Transverse colon (tissue), 3 donors: ENCODE data around the gene CYB5D1.

ENCODE experiments used
- EP300 ChIP-seq: sonication (generic); formaldehyde crosslinking; IDR thresholded peaks from one replicate; pipeline ENCODE4 v1.6.1; 2017; ENCODE audit warnings: antibody characterized with exemption, low read depth
- POLR2A ChIP-seq: fragments of 450-650 bp; IDR thresholded peaks from one replicate; pipeline ENCODE4 v1.6.1; 2016; ENCODE audit warnings: antibody characterized with exemption, mild to moderate bottlenecking, moderate library complexity
- POLR2AphosphoS5 ChIP-seq, 3 donors: sonication (generic); formaldehyde crosslinking; IDR thresholded peaks; one replicate each; pipeline ENCODE4 v1.6.1; 2016; ENCODE audit warnings: antibody characterized with exemption in 3 of 3

DNA sequence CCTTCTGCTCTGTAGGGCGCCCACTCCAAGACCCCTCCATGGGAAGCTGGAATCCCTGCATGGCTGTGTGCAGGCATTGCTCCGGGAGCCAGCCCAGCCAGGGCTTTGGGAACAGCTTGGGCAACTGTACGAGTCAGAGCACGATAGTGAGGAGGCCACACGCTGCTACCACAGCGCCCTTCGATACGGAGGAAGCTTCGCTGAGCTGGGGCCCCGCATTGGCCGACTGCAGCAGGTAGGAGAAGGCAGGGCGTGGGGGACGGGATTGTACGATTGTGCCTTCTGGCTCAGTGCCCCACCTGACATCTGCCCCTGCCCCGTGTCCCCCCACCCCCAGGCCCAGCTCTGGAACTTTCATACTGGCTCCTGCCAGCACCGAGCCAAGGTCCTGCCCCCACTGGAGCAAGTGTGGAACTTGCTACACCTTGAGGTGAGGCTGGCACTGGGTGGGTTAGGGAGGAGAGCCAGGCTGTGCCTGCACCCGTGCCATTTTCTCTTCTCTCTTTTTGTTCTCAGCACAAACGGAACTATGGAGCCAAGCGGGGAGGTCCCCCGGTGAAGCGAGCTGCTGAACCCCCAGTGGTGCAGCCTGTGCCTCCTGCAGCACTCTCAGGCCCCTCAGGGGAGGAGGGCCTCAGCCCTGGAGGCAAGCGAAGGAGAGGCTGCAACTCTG lies 11.6 kb upstream of the CYB5D1 start:
- TF ChIP-seq POLR2A (no peak), POLR2AphosphoS5 (IDR thresholded peaks at IDR 0.05) (no peak), EP300 (no peak)
